Esophagus muscularis mucosa (tissue), 4 donors: ENCODE results near the gene GPR18. TPM values are rescaled to one million over a fixed set of nuclear protein-coding genes. Genes with fewer than 3 reads are reported as not detected.
"Not testable (repeated sequence)": the region's sequence is repeated elsewhere in the genome, so short reads cannot be mapped to it uniquely, and the experiment has no call there.

Experiments
- DNase-seq: peaks from one replicate; pipeline ENCODE4 v3.0.0-alpha.2; 2017; ENCODE audit errors: extremely low spot score
- H3K27ac ChIP-seq, 4 donors: fragments of 200-600 bp; sonication (generic); replicated peaks in 1 of 4; 1 replicate in 3 of 4; 2 replicates in 1 of 4; pipeline ENCODE4 v1.5.1; 2016 to 2019; ENCODE audit warnings: mild to moderate bottlenecking in 1 of 4
- H3K27me3 ChIP-seq, 4 donors: fragments of 200-600 bp; sonication (generic); one replicate each; pipeline versions ENCODE4 v1.5.1 to v1.6.0; 2016 to 2019
- H3K36me3 ChIP-seq, 4 donors: fragments of 200-600 bp; sonication (generic); one replicate each; pipeline ENCODE4 v1.5.1; 2016 to 2019
- H3K4me1 ChIP-seq, 4 donors: fragments of 200-600 bp; sonication (generic); one replicate each; pipeline ENCODE4 v1.5.1; 2016 to 2019
- H3K4me3 ChIP-seq, 4 donors: fragments of 200-600 bp; sonication (generic); 1 replicate in 2 of 4; 2 replicates in 2 of 4; pipeline ENCODE4 v1.5.1; 2016 to 2019; ENCODE audit warnings: mild to moderate bottlenecking in 4 of 4, moderate library complexity in 1 of 4
- H3K9me3 ChIP-seq, 4 donors: fragments of 200-600 bp; sonication (generic); 1 replicate in 3 of 4; 2 replicates in 1 of 4; pipeline ENCODE4 v1.5.1; 2016 to 2019
- EP300 ChIP-seq: sonication (generic); formaldehyde crosslinking; IDR thresholded peaks from one replicate; pipeline ENCODE4 v1.6.1; 2017; ENCODE audit warnings: antibody characterized with exemption
- POLR2A ChIP-seq: fragments of 450-650 bp; IDR thresholded peaks from one replicate; pipeline ENCODE4 v1.6.1; 2017; ENCODE audit warnings: antibody characterized with exemption, moderate library complexity, mild to moderate bottlenecking, low read depth
- POLR2AphosphoS5 ChIP-seq, 2 donors: sonication (generic); formaldehyde crosslinking; IDR thresholded peaks; one replicate each; pipeline ENCODE4 v1.6.1; 2017; ENCODE audit warnings: antibody characterized with exemption in 2 of 2
- WGBS: methylation state at CpG from one replicate; pipeline ENCODE4 v1.1.5; 2018; 5-methylcytosine and 5-hydroxymethylcytosine counted together
- intact Hi-C: fragments of 100-400 bp; cut with DNase I; formaldehyde crosslinking; loops from one replicate; pipeline ENCODE4 v1.15.1; 2023
- total RNA-seq, 4 donors: library from RNA; depleted of rRNA; stranded (reverse); fragments of >200 nt; gene quantifications; one replicate each; pipeline versions ENCODE4 v1.1.0 to v1.2.1, GENCODE V29; 2016
- TF ChIP-seq, protein P1 (sequence below), 3 experiments: fragments of 200-600 bp in 2 of 3; fragments of 450-650 bp in 1 of 3; sonication (generic) in 2 of 3; IDR thresholded peaks; one replicate each; pipeline ENCODE4 v1.5.1; 2017 to 2019; ENCODE audit warnings: antibody characterized with exemption in 3 of 3, mild to moderate bottlenecking in 2 of 3, moderate library complexity in 1 of 3

GPR18 gene
- total RNA-seq, 4 donors from 2014 or later: not detected

DNA sequence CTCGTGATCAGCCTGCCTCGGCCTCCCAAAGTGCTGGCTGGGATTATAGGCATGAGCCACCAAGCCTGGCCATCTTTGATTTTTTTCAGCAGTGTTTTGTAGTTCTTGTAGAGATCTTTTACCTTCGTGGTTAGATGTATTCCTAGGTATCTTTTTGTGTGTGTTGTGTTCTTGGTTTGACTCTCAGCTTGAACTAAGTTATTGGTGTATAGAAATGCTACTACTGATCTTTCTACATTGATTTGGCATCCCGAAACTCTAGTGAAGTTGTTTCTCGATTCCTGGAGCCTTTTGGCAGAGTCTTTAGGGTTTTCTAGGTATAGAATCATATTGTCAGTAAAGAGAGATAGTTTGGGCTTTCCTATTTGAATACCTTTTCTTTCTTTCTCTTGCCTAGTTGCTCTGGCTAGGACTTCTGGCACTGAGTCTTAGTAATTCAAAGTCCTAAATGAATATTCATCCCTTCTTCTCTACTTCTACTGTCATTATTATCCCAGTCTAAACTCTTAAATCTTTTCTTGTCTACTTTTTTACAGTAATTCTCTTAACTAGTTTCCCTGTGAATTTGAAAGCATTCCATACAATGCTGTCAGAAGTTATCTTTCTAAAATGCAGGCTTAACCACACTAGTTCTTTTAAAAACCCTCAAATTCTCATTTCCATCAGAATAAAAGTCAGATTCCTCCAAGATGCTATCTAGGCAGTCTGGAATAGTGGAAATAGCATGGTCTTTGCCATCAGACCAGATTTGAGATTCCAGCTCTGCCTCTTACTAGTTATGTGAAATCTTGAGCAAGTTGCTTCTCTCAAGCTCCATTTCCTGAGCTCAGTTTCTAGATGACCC is 7.0 kb downstream of the GPR18 start:
- intact Hi-C loops: no loop called here
- Histone ChIP-seq H3K4me3 (no peak overlapping the region), H3K27me3 (no peaks in the 10 kb centered on the region), H3K9me3 (no peaks in the 10 kb centered on the region), H3K27ac (no peak overlapping the region), H3K36me3 (peaks cover 0 to 28% (median 7%) of the 10 kb centered on the region in 4 donors), H3K4me1 (peaks cover 0 to 9% (median 4%) of the 10 kb centered on the region in 4 donors)
- WGBS: 85% methylated on average over 5 of the region's 5 CpGs
- no peak for DNase-seq
- TF ChIP-seq, protein P1, sequence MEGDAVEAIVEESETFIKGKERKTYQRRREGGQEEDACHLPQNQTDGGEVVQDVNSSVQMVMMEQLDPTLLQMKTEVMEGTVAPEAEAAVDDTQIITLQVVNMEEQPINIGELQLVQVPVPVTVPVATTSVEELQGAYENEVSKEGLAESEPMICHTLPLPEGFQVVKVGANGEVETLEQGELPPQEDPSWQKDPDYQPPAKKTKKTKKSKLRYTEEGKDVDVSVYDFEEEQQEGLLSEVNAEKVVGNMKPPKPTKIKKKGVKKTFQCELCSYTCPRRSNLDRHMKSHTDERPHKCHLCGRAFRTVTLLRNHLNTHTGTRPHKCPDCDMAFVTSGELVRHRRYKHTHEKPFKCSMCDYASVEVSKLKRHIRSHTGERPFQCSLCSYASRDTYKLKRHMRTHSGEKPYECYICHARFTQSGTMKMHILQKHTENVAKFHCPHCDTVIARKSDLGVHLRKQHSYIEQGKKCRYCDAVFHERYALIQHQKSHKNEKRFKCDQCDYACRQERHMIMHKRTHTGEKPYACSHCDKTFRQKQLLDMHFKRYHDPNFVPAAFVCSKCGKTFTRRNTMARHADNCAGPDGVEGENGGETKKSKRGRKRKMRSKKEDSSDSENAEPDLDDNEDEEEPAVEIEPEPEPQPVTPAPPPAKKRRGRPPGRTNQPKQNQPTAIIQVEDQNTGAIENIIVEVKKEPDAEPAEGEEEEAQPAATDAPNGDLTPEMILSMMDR (IDR thresholded peaks at IDR 0.05): no peak
- TF ChIP-seq POLR2A (no peak), POLR2AphosphoS5 (IDR thresholded peaks at IDR 0.05) (no peak)

DNA sequence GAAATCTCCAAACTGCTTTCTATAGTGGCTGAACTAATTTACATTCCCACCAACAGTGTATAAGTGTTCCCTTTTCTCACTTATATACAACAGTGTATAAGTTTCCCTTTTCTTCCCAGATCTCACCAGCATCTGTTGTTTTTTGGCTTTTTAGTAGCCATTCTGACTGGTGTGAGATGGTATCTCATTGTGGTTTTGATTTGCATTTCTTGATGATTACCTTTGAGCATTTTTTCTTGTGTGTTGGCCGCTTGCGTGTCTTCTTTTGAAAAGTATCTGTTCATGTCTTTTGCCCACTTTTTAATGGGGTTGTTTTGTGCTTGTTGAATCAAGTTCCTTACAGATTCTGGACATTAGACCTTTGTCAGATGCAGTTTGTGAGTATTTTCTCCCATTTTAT is 8.6 kb downstream of the GPR18 start:
- H3K4me3 ChIP-seq, H3K27me3 ChIP-seq, H3K4me1 ChIP-seq, intact Hi-C loops, DNase-seq, H3K9me3 ChIP-seq, H3K27ac ChIP-seq: not testable (repeated sequence)
- peaks cover 0 to 39% (median 11%) of the 10 kb centered on the region in 4 donors for H3K36me3 ChIP-seq
- 95% methylated on average over 2 of the region's 2 CpGs for WGBS

DNA sequence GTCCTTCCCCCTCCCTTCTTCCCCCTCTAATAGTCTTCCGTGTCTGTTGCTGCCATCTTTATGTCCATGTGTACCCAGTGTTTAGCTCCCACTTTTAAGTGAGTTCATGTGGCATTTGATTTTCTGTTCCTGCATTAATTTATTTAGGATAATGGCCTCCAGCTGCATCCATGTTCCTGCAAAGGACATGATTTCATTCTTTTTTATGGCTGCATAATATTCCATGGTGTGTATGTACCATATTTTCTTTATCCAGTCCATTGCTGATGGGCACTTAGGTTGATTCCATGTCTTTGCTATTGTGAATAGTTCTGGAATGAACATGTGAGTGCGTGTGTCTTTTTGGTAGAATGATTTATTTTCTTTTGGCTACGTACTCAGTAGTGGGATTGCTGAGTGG is 9.0 kb downstream of the GPR18 start:
- DNase-seq, H3K4me3 ChIP-seq, H3K4me1 ChIP-seq, intact Hi-C loops, H3K27me3 ChIP-seq, H3K27ac ChIP-seq, H3K9me3 ChIP-seq: not testable (repeated sequence)
- H3K36me3 ChIP-seq: peaks cover 0 to 43% (median 11%) of the 10 kb centered on the region in 4 donors
- WGBS: 96% methylated on average over 3 of the region's 3 CpGs

DNA sequence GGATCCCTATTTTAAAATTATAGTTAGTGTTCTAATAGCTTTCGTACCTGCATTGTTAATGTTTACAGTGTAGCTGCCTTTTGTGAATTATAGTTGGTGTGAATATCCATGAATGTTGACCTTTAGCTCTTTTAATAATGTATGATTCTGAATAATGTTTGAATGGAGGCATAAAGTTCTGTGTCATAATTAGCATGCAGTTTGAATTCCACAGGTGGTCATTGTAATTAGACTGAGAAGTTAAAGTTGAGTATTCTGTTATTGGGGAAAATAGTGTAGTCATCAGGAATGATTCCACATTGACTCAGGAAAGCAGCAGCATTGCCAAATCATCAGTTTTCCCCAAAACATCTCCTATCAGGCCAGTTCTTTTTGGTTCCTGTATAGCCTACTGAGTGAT is 12.1 kb downstream of the GPR18 start:
- Histone ChIP-seq H3K36me3 (peaks cover 0 to 57% (median 13%) of the 10 kb centered on the region in 4 donors), H3K27me3 (no peaks in the 10 kb centered on the region), H3K9me3 (no peaks in the 10 kb centered on the region), H3K27ac (no peak overlapping the region), H3K4me1 (no peaks in the 10 kb centered on the region), H3K4me3 (no peak overlapping the region)
- intact Hi-C loops: no loop called here
- DNase-seq: no peak
- no peak for TF ChIP-seq POLR2AphosphoS5 (IDR thresholded peaks at IDR 0.05)
- TF ChIP-seq EP300: no peak
- TF ChIP-seq, protein P1 (IDR thresholded peaks at IDR 0.05): no peak
- TF ChIP-seq POLR2A: no peak
- 94% methylated on average over 1 of the region's 1 CpG for WGBS

DNA sequence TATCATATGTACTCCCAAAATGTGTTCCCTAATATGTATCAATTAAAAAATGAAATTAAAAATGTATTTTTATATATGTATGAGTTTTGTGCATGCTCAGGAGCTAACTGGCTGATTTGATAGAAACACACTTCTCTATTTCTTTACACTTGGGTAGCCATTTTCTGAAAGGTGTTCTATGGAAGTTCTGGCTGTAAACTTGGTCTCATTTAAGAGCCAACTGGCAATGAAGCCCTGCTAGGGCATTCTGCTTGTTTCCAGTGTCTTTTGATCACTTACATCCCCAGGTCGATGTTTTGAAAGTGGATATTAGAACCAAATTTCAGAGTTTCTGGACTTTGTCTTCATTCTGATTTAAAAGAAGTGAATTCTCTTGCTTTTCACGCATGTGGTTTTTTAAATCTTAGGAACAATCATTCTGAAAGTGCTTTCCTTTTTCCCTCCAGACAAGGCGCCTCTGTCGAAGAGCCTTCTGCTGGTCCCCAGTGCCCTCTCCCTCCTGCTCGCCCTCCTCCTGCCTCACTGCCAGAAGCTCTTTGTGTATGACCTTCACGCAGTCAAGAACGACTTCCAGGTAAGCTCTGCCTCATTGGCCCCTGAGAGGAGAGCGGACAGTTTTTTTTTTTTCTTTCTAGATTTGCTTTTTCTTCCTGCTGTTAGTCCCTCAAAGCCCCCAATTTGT is 20.1 kb downstream of the GPR18 start:
- TF ChIP-seq EP300 (no peak), POLR2A (no peak), POLR2AphosphoS5 (IDR thresholded peaks at IDR 0.05) (no peak)
- TF ChIP-seq, protein P1 (IDR thresholded peaks at IDR 0.05): no peak
- Histone ChIP-seq H3K9me3 (no peaks in the 10 kb centered on the region), H3K27ac (no peak overlapping the region), H3K36me3 (peaks cover 8 to 33% (median 20%) of the 10 kb centered on the region in 4 donors), H3K4me3 (no peak overlapping the region), H3K4me1 (no peaks in the 10 kb centered on the region), H3K27me3 (no peaks in the 10 kb centered on the region)
- no peak for DNase-seq
- intact Hi-C loops: no loop called here
- 73% methylated on average over 8 of the region's 8 CpGs for WGBS
